CD4-positive, alpha-beta T cell treated with Interleukin-6 at 100 ng/mL for 8 hours (primary cell): ENCODE data around the gene NDUFAF8.

ENCODE experiments used
- DNase-seq: peaks from one replicate; pipeline ENCODE4 v3.0.0-alpha.2; 2020; ENCODE audit warnings: mixed read lengths, low spot score

NDUFAF8 gene

DNA sequence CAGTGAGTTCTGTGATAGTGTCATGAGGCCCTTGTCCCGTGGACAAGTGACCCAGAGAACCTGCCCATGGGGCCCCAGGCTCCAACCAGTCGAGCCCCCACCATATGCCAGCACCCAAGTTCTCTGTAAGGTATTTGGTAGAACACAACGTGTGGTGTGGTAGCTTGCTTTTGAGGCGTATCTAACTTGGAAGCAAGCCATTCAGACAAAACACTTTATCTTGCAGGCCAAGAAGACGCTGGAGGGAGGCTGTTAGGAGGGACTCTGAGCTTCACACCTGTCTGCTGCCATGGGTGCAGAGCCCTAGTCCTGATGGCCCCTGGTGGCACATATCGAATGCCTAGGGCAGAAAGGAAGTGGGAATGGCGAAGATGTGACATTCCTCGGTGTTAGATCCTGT lies 1.6 kb downstream of the NDUFAF8 start:
- DNase-seq = no peak

DNA sequence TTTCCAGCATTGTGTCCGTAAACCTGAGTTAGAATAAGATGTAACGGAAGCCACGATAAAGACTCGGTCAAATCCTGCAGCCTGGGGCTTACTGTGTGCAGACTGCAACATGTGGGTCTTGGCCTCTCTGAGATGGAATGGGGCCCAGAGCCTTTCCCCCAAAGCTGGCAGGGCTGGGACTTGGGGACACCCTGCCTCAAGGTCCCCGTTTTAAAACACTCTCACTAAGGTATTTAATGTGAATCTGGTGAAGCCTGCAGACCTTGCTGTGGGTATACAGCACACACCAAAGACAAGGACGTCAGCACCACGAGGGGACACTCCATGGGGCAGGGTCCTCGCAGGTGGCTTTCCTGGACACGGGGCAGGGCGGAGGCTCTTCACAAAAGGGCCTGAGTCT lies 2.1 kb downstream of the NDUFAF8 start:
- no peak for DNase-seq

DNA sequence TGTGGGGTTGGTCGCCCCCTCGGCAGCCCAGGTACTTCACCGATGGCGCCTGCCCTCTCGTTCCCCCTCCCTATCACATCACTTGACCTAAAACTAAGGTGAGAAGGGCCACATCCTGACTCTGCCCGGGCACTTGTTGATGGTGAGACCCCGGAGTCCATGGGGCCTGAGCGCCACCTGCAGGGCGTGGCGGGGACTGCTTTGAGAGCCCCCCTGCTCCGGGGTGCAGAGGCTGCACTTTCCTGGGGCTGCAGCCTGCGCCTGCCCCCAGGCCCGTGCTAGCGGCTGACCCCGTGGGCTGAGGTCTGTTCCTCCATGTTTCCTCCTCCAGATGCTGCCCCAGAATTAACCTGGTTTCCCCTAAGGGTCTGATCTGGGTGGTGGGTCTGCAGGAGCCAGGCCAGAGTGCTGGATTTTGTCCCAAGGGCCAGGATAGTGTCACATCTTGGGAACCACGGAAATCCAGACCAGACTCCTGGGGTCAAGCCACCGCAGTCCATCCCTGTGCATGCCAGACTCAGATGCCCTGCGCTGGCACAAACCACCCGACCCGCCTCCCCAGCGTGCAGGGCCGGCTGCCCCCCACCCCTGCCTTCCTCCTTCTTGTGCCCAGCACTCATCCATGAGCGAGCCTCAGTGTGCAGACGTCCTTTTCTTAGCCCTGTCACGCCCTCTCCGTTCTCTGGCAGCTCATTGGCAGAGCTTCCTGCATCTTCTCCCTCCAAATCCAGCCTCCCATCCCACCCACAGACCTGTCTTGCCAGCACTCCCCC lies 2.7 kb downstream of the NDUFAF8 start:
- DNase-seq = peak; percentile 44

DNA sequence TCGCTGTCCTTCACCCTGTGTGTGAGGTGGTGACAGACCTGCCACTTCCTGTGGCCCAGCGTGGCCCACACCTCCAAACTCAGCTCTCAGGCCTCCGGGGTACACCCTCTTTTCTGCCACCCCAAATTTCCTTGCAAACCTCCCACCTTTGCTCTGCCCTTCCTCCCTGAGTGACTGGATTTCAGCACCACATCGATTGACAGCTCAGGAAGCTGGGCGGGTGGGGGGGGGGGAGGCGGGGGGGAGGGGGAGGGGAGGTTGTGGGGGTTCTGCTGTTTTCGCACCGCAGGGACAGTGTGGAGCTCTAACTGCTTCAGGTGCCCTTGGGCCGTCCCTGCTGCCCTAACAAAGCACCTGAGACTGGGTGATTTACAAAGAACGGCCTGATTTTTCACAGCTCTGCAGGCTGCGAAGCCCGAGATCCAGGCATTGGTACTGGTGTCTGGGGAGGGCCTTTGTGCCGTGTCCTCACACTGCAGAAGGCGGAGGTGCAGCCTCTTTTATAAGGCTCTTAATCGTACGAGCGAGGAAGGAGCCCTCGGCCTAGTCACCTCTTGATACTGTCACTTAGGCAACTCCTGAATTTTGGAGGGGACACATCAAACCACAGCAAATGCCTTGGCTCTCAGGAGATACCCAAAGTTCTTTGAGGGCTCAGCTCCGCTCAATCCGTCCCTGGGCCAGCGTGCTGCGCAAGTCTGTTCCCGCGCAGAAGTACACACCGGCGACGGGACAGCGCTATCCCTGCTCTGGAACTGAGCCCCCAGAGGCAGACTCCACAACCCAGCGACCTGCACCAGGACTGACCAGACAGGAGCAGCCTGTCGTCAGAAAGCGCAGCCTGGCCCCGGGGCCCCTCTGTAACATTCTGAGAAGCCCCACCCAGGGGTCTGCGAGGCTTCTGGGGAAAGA lies 3.6 kb downstream of the NDUFAF8 start:
- no peak for DNase-seq

DNA sequence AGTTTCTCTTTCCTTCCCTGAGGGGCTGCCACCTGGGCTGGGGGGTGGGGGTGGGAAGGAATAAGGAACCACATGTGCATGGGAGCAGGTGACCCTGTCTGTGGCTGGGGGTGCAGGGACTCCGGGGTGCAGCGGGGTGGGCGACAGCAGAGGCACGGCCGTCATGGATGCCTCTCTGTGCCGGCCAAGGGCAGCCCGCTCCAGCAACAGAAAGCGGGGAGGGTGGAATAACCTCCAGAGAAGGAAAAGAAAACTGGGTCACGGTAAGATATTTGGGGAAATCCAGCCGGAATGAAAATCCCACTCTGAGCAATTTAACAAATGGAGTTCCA lies 4.2 kb downstream of the NDUFAF8 start:
- DNase-seq = no peak

DNA sequence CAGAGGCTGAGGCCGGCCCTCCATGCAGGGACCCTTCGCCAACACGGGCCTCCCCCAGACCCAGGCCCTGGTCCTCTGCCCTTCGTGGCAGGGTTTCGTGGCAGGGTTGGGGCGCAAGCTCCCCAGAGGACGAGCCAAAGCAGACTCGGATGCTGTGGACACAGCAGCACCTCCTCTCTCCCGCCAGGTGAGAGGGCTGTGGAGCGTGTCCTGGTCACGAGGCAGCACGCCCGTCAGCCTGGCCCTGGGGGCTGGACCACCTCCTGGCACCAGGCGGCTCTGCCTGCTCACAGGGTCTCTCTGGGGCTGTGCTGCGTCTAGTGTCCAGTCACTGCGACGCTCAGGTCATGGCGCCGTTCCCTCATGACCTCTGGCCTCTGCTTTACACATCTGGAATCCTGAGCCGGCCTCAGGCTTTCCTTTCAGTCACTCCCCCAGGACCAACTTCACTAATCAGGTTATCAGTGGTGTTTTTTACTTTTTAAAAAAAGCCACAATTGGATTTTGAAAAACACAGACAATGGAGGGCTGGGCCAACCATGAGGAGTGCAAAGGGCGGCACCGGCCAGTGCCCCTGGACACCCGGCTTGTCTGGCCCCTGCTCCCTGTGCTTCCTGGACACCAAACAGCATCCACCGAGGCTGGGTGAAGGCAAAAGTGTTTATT lies 5.4 kb downstream of the NDUFAF8 start:
- no peak for DNase-seq

DNA sequence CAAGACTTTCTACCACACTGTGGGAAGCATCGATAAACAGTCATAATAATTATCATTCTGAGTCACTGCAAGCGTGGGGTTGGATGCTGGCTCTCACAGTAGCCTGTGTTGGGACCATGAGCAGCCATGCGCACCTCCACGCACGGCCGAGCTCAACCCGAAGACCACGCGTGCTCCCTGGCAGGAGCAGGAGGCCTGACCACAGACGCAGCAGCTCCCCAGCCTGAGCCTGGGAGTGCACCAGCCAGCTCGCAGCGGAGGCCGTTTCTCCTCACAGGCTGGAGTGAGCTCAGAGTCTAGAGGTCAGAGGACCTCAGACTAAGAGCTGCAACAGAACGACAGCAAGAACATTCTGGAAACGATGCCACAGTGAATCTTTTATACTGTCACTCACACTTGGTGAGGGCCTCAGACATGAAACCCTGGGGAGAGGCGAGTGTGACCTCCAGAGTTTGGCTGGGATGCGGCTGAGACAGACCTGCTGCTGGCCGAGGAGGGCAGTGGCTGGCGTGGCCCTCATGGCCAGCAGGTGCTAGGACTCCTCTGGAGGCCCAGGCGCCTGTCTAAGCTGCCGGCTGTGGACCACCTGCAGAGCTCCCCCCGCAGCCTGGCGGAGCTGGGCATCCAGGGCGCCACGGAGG lies 6.0 kb downstream of the NDUFAF8 start:
- no peak for DNase-seq

DNA sequence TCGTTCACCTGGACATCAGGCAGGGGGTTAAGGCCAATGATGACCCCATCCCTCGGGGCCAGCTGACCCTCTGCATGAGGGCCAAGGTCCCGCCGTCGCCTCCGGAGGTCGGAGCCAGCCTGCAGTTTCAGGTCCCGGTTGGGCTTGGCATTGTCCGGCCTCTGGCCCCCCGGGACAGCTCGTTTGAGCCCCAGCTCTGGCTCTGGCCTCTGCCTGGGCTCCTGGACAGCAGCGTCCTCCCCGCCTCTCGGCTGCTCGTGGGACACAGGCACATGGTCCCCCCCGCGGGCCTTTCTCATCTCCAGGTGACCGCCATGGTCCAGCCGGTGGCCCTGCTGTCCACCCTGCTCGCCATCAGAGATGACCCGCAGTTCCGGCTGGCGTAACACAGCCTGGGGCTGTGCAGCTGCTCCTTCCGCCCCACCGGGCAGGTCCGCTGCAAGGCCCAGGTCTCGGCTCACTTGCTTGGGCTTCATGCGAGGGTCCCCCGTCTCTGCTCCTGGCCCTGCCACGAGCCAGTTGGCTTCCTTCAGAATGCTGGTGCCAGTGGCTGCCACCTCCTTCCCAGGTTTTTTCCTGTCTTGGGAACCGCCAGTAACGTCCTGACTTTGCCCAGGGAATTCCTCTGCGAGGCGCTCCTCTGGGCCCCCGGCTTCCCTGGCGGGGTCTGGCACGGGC lies 6.7 kb downstream of the NDUFAF8 start:
- no peak for DNase-seq

DNA sequence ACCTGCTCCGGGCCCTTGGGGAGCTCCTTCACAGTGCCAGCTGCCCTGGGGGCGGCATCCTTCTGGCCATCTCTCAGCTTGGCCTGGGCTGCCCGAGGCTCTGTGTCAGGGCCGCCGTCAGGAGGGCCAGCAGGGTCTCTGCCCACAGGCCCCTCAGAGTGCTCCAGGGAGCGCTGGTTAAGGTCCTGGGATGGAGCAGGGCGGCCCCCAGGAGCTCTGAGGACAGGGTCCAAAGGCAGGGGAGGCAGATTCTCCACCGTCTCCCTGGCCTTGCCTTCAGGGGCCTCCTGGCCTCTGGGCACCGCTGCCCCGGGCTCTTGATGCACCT lies 7.2 kb downstream of the NDUFAF8 start:
- no peak for DNase-seq

DNA sequence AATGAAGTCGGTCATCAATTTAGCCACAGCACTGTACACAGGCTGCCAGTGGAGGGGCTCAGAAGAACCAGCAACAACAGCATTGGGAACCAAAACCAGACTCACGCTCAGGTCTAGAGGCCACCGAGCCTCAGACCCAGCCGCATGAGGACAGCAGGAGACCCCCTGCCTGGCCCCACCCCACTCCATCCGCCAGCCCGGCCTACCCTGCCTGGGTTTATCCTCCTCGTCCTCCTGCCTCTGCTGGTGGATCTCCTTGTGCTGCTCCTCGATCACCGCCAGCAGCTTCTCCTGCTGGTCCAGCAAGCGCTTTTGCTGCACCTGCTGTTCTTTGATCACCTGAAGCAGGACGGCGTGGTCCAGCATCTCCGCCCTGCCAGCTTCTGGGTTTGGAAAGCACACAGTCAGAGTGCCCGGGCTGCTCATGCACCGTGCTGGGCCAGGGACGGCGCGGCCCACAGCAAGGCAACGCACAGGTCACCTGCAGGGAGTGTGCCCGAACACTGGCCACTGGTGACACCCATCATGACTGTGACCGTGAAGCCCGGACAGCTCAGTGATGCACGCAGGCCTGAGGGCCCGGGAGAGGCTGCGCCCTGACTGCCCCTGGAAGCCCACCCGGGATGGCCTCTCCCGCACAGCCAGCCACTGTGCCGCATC lies 7.7 kb downstream of the NDUFAF8 start:
- no peak for DNase-seq

DNA sequence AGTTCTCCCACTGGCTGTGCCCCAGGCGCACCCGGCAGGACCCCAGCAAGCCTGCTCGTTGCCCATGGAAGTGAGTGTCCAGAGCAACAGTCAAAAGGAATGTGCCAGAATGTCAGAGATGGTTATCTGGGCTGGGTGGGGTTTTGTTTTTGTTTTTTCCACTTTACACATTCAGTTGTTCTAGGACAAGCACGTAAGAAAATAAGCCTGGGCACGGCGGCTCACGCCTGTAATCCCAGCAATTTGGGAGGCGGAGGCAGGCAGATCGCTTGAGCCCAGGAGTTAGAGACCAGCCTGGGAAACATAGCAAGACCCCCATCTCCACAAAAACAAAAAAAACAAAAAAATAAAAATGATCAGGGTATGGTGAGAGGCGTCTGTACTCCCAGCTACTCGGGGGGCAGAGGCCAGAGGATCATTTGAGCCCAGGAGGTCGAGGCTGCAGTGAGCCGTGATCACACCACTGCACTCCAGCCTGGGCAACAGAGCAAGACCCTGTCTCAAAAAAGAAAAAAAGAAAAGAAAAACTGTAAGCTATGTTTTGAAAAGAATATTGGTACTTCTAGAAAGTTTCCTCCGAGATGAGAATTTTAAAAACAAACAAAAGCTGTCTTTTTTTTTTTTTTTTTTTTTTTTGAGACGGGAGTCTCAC lies 8.3 kb downstream of the NDUFAF8 start:
- no peak for DNase-seq

DNA sequence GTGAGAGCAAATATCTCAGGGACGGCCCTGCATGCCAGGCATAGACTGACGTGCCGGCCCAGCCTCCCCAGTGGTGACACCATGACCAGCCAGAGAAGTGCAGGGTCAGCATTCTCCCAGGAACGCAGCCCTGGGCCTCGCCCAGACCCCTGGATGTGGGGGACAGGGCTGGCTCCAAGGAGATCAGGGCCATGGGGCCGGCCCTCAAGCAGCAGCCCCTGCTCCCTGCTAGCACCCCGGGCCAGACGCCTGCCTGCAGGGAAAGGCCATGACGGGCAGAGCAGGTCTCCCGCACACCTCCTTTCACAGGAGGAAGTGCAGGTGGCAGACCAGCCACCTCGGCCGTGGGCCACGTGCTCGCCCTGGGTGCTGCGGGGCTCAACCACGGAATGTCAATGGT lies 9.5 kb downstream of the NDUFAF8 start:
- no peak for DNase-seq

DNA sequence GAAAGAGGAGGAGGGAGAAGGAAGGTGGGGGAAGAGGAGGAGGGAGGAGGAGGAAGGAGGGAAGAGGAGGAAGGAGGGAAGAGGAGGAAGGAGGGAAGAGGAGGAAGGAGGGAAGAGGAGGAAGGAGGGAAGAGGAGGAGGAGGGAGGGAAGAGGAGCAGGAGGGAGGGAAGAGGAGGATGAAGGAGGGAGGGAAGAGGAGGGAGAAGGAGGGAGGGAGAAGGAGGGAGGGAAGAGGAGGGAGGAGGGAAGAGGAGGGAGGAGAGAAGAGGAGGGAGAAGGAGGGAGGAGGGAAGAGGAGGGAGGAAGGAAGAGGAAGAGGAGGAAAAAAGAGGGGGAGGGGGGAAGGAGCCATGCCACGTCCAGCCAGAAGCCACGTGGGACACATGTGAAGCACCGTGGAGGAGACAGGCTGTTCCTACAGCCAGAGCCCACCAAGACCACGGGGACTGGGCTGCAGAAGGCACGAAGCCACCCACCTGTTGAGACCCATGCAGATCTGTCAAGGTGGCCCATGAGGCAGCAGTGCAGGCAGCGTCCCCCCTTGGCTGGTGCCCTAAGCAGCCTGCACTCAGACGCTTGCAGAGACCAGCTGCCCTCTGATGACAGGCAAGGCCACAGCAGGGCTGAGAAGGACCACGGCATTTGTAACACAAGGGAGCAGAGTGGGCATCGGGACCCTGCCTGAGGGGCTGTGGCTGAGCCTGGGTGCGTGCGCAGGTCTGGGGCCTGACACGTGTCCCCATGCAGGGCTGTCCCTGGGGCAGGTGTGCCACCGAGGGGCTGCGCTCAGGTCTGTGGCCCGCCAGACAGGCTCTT lies 10.3 kb downstream of the NDUFAF8 start:
- DNase-seq = no peak

DNA sequence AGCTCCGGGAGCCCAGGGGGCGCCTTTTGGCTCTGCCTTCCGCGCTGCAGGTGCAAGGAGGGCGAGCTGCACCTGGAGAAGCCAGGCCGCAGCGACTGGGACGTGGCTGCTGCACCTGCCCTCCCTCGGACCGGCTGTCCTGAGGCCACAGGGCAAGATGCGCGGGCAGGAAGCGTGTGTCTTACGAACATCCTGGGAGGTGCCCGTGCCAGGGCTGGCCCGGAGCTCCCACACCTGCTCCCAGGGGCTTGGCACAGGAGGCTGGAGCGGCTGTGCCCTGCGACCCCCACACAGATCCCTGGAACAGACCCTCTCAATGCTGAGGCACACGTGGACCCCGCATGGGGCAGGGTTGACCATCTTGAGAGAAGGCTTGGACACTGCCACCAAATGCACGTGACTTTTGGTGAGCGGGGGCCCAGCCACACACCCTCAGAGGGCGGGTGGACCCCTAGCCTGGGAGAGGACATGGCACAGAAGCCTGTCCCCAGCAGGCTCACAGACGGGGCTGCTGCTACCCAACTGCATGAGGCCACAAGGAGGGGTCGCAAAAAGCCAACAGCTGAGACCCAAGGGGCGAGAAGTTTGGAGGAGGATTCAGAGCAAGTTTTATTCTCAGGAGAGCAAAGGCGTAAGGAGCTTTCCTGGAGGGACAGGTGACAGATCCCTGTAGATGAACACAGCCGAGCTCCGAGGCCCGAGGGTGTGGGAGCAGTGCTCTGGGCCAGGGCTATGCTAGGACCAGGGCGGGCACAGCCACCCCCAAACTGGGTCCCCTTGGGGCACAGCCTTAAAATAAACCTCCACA lies 11.4 kb downstream of the NDUFAF8 start:
- DNase-seq = no peak

DNA sequence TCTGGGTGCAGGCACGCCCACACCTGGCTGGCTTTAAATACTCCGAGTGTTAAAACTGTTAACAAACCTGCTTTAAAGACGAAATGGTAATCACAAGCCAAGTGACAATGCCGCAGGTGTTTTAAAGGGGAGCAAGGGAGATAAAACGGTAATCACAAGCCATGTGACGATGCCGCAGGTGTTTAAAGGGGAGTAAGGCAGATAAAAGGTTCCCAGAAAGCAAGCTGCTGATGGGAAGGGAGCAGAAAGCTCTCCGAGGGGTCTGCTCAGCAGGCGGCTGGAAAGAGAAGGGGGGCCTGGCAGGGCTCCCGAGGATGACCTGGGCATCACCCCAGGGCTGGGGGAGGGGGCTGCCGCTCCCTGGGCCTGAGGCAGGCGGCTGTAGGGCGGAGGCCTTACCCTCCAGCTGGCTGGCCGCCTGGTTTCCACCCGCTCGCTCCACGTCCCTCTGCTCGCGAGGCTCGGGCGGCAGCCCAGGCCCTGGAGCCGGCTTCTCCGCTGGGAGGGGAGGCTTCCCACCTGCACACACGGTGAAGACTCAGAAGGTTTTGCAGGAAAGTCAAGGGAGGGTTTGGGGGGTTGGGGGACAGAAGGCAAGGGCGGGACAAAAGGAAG lies 12.1 kb downstream of the NDUFAF8 start:
- DNase-seq = no peak

DNA sequence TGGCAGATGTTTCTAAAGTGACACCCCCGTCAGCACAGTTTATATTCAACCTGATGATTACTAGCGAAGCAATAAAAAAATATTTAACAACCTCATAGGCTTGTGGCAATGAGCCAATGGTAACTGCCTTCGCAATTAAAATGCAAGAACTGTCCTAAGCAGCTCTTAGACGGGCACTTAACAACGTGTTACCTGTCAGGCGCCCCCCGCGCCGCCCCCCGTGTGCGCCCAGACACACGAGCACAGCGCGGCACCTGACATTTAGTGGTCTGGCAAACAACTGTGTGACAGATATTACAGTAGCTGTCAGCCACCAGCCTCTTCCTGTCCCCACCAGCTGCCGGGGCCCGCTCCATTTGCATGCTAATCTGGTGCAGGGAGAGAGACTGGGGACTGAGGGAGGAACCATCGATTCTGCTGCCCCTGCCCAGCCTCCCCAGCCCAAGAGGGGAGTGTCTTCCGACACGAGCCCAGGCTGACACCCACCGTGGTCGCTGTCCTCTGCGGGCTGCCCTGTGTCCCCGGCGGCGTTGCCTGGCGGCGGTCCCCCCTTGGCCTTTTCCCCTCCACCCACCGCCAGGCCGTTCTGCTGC lies 12.7 kb downstream of the NDUFAF8 start:
- DNase-seq = no peak

DNA sequence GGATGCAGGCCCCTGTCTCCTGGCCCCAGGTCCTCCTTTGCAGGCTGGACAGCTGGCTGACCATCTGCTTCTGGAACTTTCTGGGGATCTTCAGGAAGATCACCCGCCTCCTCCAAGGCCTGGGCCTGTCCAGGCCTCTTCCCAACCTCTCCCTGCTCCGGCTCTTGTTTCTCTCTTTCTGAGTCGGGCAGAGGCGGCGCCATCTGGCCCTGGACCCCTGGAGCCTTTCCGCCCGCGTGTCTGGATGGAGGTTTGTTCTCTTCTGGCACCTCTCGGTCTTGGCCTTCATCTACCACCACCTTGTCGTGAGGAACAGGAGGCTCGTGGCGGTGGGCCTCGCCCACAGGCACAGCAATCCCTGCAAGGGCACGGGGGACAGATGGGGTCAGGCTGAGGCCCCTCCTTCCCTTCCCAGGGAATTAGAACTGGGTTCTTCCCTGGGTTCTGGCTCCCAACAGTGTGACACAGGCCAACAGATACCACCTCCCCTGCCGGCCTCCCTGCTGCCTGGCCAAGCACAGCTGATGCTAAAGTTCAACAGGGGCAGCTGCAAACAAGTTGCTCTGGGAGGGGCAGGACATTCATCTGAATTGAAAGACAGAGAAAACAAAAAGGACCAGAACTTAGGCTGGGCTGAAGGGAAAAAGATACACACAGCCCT lies 13.3 kb downstream of the NDUFAF8 start:
- DNase-seq = no peak

DNA sequence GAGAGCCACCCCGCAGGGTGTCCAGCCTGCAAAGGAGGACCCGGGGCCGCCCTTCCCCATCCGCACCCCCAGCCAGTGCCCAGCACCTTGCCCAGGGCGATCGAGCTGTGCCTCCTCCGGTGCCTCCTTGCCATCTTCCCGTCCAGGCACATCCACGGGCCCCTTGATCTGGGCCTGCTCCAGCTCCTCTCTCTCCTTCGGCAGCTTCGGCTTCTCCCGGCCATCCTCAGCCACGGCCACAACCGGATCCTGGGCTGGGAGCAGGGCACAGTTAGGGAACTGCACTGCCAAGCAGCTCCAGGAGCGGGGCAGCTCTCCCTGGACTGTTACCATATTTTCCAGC lies 13.8 kb downstream of the NDUFAF8 start:
- no peak for DNase-seq
